ENCODE measurements around the gene STK40.

The STK40 gene

DNA sequence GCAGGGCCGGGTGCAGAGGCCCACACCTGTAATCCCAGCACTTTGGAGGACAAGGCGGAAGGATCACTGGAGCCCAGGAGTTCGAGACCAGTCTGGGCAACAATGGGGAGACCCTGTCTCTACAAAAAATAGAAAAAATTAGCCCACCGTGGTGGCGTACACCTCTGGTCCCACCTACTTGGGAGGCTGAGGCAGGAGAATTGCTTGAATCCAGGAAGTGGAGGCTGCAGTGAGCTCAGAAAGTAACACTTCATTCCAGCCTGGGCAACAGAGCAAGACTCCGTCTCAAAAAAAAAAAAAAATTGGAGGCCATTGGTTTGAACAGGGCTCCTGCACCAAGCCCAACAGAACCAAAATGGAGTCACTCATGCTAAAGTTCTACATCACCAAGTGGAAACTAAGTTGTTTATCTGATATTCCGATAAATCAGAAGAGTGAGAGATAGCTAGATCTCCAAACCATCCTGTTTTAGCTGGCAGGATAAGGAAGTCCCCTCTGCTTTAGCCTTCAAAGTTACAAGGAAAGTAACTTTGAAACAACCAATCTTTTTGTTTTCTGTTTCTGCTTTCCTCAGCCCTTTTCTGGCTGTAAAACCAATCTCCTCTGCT is 12.8 kb upstream of the STK40 start:
- Histone ChIP-seq H3K27ac (ENCODE audit: insufficient read depth, low read length, poor library complexity, severe bottlenecking) (peak overlapping the region; percentile 82), H3K27me3 (replicated peaks; ENCODE audit: control insufficient read depth, insufficient read depth, low read length, poor library complexity, severe bottlenecking) (no peaks in the 10 kb centered on the region), H3K4me3 (ENCODE audit: insufficient read depth, low read depth, low read length, poor library complexity, severe bottlenecking) (no peak overlapping the region), H3K9me3 (ENCODE audit: control insufficient read depth, low read length) (no peaks in the 10 kb centered on the region), H3K4me1 (ENCODE audit: control insufficient read depth, insufficient read depth, low read length, poor library complexity, severe bottlenecking) (peaks cover 10% of the 10 kb centered on the region), H3K36me3 (ENCODE audit: control insufficient read depth, insufficient read depth, low read length) (peaks cover 9% of the 10 kb centered on the region)
- no peak for DNase-seq

GRCh38 chr1:36397378-36398230 is 11.9 kb upstream of the STK40 start, which contains the start of gene LSM10:
LSM10 (minus strand) TSS chr1:36397908; CDS start chr1:36394129, 3,779 bp downstream.
- H3K4me3 ChIP-seq (ENCODE audit: insufficient read depth, low read depth, low read length, poor library complexity, severe bottlenecking) = peak within 1 kb of the TSS; percentile 80
- H3K4me1 ChIP-seq (ENCODE audit: control insufficient read depth, insufficient read depth, low read length, poor library complexity, severe bottlenecking) = peaks cover 10% of the 10 kb centered on the region
- H3K9me3 ChIP-seq (ENCODE audit: control insufficient read depth, low read length) = no peaks in the 10 kb centered on the region

DNA sequence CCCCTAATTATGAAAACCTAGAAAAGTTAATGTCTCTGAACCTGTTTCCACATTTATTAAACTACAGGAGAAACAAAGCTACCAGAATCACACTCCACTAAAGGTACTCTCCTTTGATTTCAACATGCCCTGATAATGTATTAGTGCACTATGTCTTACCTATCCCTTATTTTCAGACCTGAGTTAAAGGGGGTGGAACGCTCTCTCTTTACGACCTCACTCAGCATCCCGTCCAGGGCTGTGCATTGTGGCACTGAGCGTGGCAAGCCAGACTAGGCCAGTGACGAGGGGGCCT is 11.3 kb upstream of the STK40 start:
- Histone ChIP-seq H3K9me3 (ENCODE audit: control insufficient read depth, low read length) (no peaks in the 10 kb centered on the region), H3K4me1 (ENCODE audit: control insufficient read depth, insufficient read depth, low read length, poor library complexity, severe bottlenecking) (peaks cover 10% of the 10 kb centered on the region), H3K27ac (ENCODE audit: insufficient read depth, low read length, poor library complexity, severe bottlenecking) (peak overlapping the region; percentile 82), H3K27me3 (replicated peaks; ENCODE audit: control insufficient read depth, insufficient read depth, low read length, poor library complexity, severe bottlenecking) (no peaks in the 10 kb centered on the region), H3K36me3 (ENCODE audit: control insufficient read depth, insufficient read depth, low read length) (peaks cover 24% of the 10 kb centered on the region), H3K4me3 (ENCODE audit: insufficient read depth, low read depth, low read length, poor library complexity, severe bottlenecking) (peak overlapping the region; percentile 80)
- no peak for DNase-seq

More at GRCh38 chr1:36397378-36398230, 11.9 kb upstream of the STK40 start, which contains the start of gene LSM10:
- Histone ChIP-seq H3K27ac (ENCODE audit: insufficient read depth, low read length, poor library complexity, severe bottlenecking) (peak within 1 kb of the TSS; percentile 82), H3K27me3 (replicated peaks; ENCODE audit: control insufficient read depth, insufficient read depth, low read length, poor library complexity, severe bottlenecking) (no peaks in the 10 kb centered on the region), H3K36me3 (ENCODE audit: control insufficient read depth, insufficient read depth, low read length) (peaks cover 18% of the 10 kb centered on the region)
- DNase-seq = peak; percentile 79 to 87 (median 83)

- peaks cover 30% of the 10 kb centered on the region for H3K36me3 ChIP-seq (ENCODE audit: control insufficient read depth, insufficient read depth, low read length)
- H3K27ac ChIP-seq (ENCODE audit: insufficient read depth, low read length, poor library complexity, severe bottlenecking) = no peak overlapping the region
- peaks cover 10% of the 10 kb centered on the region for H3K4me1 ChIP-seq (ENCODE audit: control insufficient read depth, insufficient read depth, low read length, poor library complexity, severe bottlenecking)
- no peak for DNase-seq
- H3K4me3 ChIP-seq (ENCODE audit: insufficient read depth, low read depth, low read length, poor library complexity, severe bottlenecking) = no peak overlapping the region
- no peaks in the 10 kb centered on the region for H3K27me3 ChIP-seq (replicated peaks; ENCODE audit: control insufficient read depth, insufficient read depth, low read length, poor library complexity, severe bottlenecking)
- no peaks in the 10 kb centered on the region for H3K9me3 ChIP-seq (ENCODE audit: control insufficient read depth, low read length)
Observed at GRCh38 chr1:36396359-36396758, 10.6 kb upstream of the STK40 start.

- Histone ChIP-seq H3K27ac (ENCODE audit: insufficient read depth, low read length, poor library complexity, severe bottlenecking) (no peak overlapping the region), H3K27me3 (replicated peaks; ENCODE audit: control insufficient read depth, insufficient read depth, low read length, poor library complexity, severe bottlenecking) (no peaks in the 10 kb centered on the region), H3K4me1 (ENCODE audit: control insufficient read depth, insufficient read depth, low read length, poor library complexity, severe bottlenecking) (peaks cover 10% of the 10 kb centered on the region), H3K36me3 (ENCODE audit: control insufficient read depth, insufficient read depth, low read length) (peaks cover 42% of the 10 kb centered on the region), H3K9me3 (ENCODE audit: control insufficient read depth, low read length) (no peaks in the 10 kb centered on the region), H3K4me3 (ENCODE audit: insufficient read depth, low read depth, low read length, poor library complexity, severe bottlenecking) (no peak overlapping the region)
- no peak for DNase-seq
Observed at GRCh38 chr1:36393686-36394085, 8.0 kb upstream of the STK40 start.

- no peak overlapping the region for H3K27ac ChIP-seq (ENCODE audit: insufficient read depth, low read length, poor library complexity, severe bottlenecking)
- H3K4me1 ChIP-seq (ENCODE audit: control insufficient read depth, insufficient read depth, low read length, poor library complexity, severe bottlenecking) = peaks cover 5% of the 10 kb centered on the region
- H3K9me3 ChIP-seq (ENCODE audit: control insufficient read depth, low read length) = no peaks in the 10 kb centered on the region
- peaks cover 42% of the 10 kb centered on the region for H3K36me3 ChIP-seq (ENCODE audit: control insufficient read depth, insufficient read depth, low read length)
- H3K4me3 ChIP-seq (ENCODE audit: insufficient read depth, low read depth, low read length, poor library complexity, severe bottlenecking) = no peak overlapping the region
- no peaks in the 10 kb centered on the region for H3K27me3 ChIP-seq (replicated peaks; ENCODE audit: control insufficient read depth, insufficient read depth, low read length, poor library complexity, severe bottlenecking)
- DNase-seq = no peak
Observed at GRCh38 chr1:36392836-36393235, 7.1 kb upstream of the STK40 start.

DNA sequence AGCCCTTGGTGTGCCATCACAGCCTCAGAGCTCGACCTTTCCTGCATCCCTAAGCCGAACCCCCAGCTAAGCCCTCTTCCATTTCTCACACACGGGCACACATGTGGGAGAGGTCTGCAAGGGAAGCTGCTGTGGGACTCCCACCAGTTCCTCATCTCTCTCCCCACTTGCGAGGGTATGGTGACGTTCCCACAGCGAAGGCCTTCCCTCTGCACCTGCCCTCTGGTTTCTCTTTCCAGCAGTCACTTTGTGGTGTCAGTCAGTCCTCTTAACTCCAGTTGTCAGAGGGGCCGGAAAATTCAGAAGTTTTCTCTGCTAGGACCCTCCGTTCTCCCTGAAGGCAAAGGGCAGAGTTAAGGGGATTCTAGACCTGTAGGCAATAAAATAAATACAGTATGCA is 5.5 kb upstream of the STK40 start:
- no peaks in the 10 kb centered on the region for H3K27me3 ChIP-seq (replicated peaks; ENCODE audit: control insufficient read depth, insufficient read depth, low read length, poor library complexity, severe bottlenecking)
- H3K36me3 ChIP-seq (ENCODE audit: control insufficient read depth, insufficient read depth, low read length) = peaks cover 42% of the 10 kb centered on the region
- no peak overlapping the region for H3K4me3 ChIP-seq (ENCODE audit: insufficient read depth, low read depth, low read length, poor library complexity, severe bottlenecking)
- no peak for DNase-seq
- no peak overlapping the region for H3K27ac ChIP-seq (ENCODE audit: insufficient read depth, low read length, poor library complexity, severe bottlenecking)
- peaks cover 10% of the 10 kb centered on the region for H3K4me1 ChIP-seq (ENCODE audit: control insufficient read depth, insufficient read depth, low read length, poor library complexity, severe bottlenecking)
- no peaks in the 10 kb centered on the region for H3K9me3 ChIP-seq (ENCODE audit: control insufficient read depth, low read length)

GRCh38 chr1:36390411-36390810 is 4.7 kb upstream of the STK40 start:
- Histone ChIP-seq H3K4me1 (ENCODE audit: control insufficient read depth, insufficient read depth, low read length, poor library complexity, severe bottlenecking) (peaks cover 11% of the 10 kb centered on the region), H3K9me3 (ENCODE audit: control insufficient read depth, low read length) (no peaks in the 10 kb centered on the region), H3K27me3 (replicated peaks; ENCODE audit: control insufficient read depth, insufficient read depth, low read length, poor library complexity, severe bottlenecking) (no peaks in the 10 kb centered on the region), H3K36me3 (ENCODE audit: control insufficient read depth, insufficient read depth, low read length) (peaks cover 42% of the 10 kb centered on the region), H3K27ac (ENCODE audit: insufficient read depth, low read length, poor library complexity, severe bottlenecking) (no peak overlapping the region), H3K4me3 (ENCODE audit: insufficient read depth, low read depth, low read length, poor library complexity, severe bottlenecking) (no peak overlapping the region)
- no peak for DNase-seq

- Histone ChIP-seq H3K36me3 (ENCODE audit: control insufficient read depth, insufficient read depth, low read length) (peaks cover 42% of the 10 kb centered on the region), H3K4me3 (ENCODE audit: insufficient read depth, low read depth, low read length, poor library complexity, severe bottlenecking) (no peak overlapping the region), H3K27me3 (replicated peaks; ENCODE audit: control insufficient read depth, insufficient read depth, low read length, poor library complexity, severe bottlenecking) (no peaks in the 10 kb centered on the region), H3K4me1 (ENCODE audit: control insufficient read depth, insufficient read depth, low read length, poor library complexity, severe bottlenecking) (peaks cover 15% of the 10 kb centered on the region), H3K27ac (ENCODE audit: insufficient read depth, low read length, poor library complexity, severe bottlenecking) (no peak overlapping the region), H3K9me3 (ENCODE audit: control insufficient read depth, low read length) (no peaks in the 10 kb centered on the region)
- no peak for DNase-seq
Observed at GRCh38 chr1:36389999-36390398, 4.3 kb upstream of the STK40 start.

GRCh38 chr1:36389261-36389660 is 3.5 kb upstream of the STK40 start:
- Histone ChIP-seq H3K27ac (ENCODE audit: insufficient read depth, low read length, poor library complexity, severe bottlenecking) (no peak overlapping the region), H3K4me1 (ENCODE audit: control insufficient read depth, insufficient read depth, low read length, poor library complexity, severe bottlenecking) (peaks cover 22% of the 10 kb centered on the region), H3K27me3 (replicated peaks; ENCODE audit: control insufficient read depth, insufficient read depth, low read length, poor library complexity, severe bottlenecking) (no peaks in the 10 kb centered on the region), H3K9me3 (ENCODE audit: control insufficient read depth, low read length) (no peaks in the 10 kb centered on the region), H3K36me3 (ENCODE audit: control insufficient read depth, insufficient read depth, low read length) (peaks cover 41% of the 10 kb centered on the region), H3K4me3 (ENCODE audit: insufficient read depth, low read depth, low read length, poor library complexity, severe bottlenecking) (no peak overlapping the region)
- no peak for DNase-seq

All from effector memory CD4-positive, alpha-beta T cell (primary cell).